Sigmoid colon (tissue), 7 donors: ENCODE measurements around the gene GFRA3. TPM values are rescaled to one million over a fixed set of nuclear protein-coding genes. Genes with fewer than 3 reads are reported as not detected.
A peak's percentile ranks its signal among the peaks of the same experiment; 100 is the strongest.

Source experiments
- DNase-seq: peaks from one replicate; pipeline ENCODE4 v3.0.0-alpha.2; 2019
- H3K27ac ChIP-seq, 4 donors: fragments of 200-600 bp; sonication (generic); one replicate each; pipeline ENCODE4 v1.5.1; 2016 to 2019; ENCODE audit warnings: mild to moderate bottlenecking in 1 of 4
- H3K27me3 ChIP-seq, 3 donors: fragments of 200-600 bp; sonication (generic); one replicate each; pipeline ENCODE4 v1.5.1; 2019; ENCODE audit warnings: mild to moderate bottlenecking in 1 of 3
- H3K36me3 ChIP-seq, 4 donors: fragments of 200-600 bp; sonication (generic); one replicate each; pipeline ENCODE4 v1.5.1; 2016 to 2019
- H3K4me1 ChIP-seq, 4 donors: fragments of 200-600 bp; sonication (generic); one replicate each; pipeline ENCODE4 v1.5.1; 2017 to 2019
- H3K4me3 ChIP-seq, 4 donors: fragments of 200-600 bp; sonication (generic); one replicate each; pipeline ENCODE4 v1.5.1; 2017 to 2019; ENCODE audit warnings: mild to moderate bottlenecking in 2 of 4, moderate library complexity in 1 of 4
- H3K9me3 ChIP-seq, 4 donors: fragments of 200-600 bp in 3 of 4; sonication (generic) in 3 of 4; one replicate each; pipeline versions ENCODE4 v1.5.1 to v1.6.1; 2013 to 2019
- EP300 ChIP-seq, 4 donors: sonication (generic); formaldehyde crosslinking; IDR thresholded peaks; one replicate each; pipeline ENCODE4 v1.6.1; 2017; ENCODE audit warnings: antibody characterized with exemption in 4 of 4
- POLR2A ChIP-seq, 2 donors: fragments of 450-650 bp; IDR thresholded peaks; one replicate each; pipeline ENCODE4 v1.6.1; 2016; ENCODE audit warnings: antibody characterized with exemption in 2 of 2, mild to moderate bottlenecking in 2 of 2, moderate library complexity in 2 of 2
- POLR2AphosphoS5 ChIP-seq, 4 donors: sonication (generic); formaldehyde crosslinking; IDR thresholded peaks; one replicate each; pipeline ENCODE4 v1.6.1; 2017; ENCODE audit warnings: antibody characterized with exemption in 4 of 4
- WGBS, 2 donors: extraction: QIAGEN DNeasy Blood & Tissue Kit; methylation state at CpG; one replicate each; pipeline ENCODE4 v1.1.7; 2013; 5-methylcytosine and 5-hydroxymethylcytosine counted together
- intact Hi-C: fragments of 100-400 bp; cut with DNase I; formaldehyde crosslinking; loops from one replicate; pipeline ENCODE4 v1.15.1; 2023
- polyA plus RNA-seq, 3 donors: library from polyadenylated mRNA; stranded (reverse); fragments of 200-250 nt; gene quantifications; one replicate each; pipeline ENCODE4 v1.2.3, GENCODE V29; 2013
- total RNA-seq, 4 donors: library from RNA; depleted of rRNA; stranded (reverse); fragments of >200 nt; gene quantifications; one replicate each; pipeline ENCODE4 v1.1.0, GENCODE V29; 2016
- TF ChIP-seq, protein P1 (sequence below), 4 experiments: fragments of 450-650 bp in 3 of 4; fragments of 200-600 bp in 1 of 4; IDR thresholded peaks; one replicate each; pipeline ENCODE4 v1.5.1; 2016 to 2019; ENCODE audit warnings: antibody characterized with exemption in 4 of 4, mild to moderate bottlenecking in 3 of 4, moderate library complexity in 2 of 4
- donor health status: healthy with polysubstance abuse.
- donor health status: Bipolar disorder and iron deficiency.
- donor health status: healthy.

The GFRA3 gene
- total and polyA plus RNA-seq, 7 donors: 0.49 to 3.9 (median 0.77) TPM; not detected in 1

- TF ChIP-seq EP300 (IDR thresholded peaks at IDR 0.05) (no peak), POLR2A (IDR thresholded peaks at IDR 0.05) (no peak), POLR2AphosphoS5 (IDR thresholded peaks at IDR 0.05) (no peak)
- TF ChIP-seq, protein P1, sequence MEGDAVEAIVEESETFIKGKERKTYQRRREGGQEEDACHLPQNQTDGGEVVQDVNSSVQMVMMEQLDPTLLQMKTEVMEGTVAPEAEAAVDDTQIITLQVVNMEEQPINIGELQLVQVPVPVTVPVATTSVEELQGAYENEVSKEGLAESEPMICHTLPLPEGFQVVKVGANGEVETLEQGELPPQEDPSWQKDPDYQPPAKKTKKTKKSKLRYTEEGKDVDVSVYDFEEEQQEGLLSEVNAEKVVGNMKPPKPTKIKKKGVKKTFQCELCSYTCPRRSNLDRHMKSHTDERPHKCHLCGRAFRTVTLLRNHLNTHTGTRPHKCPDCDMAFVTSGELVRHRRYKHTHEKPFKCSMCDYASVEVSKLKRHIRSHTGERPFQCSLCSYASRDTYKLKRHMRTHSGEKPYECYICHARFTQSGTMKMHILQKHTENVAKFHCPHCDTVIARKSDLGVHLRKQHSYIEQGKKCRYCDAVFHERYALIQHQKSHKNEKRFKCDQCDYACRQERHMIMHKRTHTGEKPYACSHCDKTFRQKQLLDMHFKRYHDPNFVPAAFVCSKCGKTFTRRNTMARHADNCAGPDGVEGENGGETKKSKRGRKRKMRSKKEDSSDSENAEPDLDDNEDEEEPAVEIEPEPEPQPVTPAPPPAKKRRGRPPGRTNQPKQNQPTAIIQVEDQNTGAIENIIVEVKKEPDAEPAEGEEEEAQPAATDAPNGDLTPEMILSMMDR (IDR thresholded peaks at IDR 0.05): no peak
- no peaks in the 10 kb centered on the region for H3K36me3 ChIP-seq
- no peaks in the 10 kb centered on the region for H3K27me3 ChIP-seq
- no peak overlapping the region for H3K4me3 ChIP-seq
- no peaks in the 10 kb centered on the region for H3K9me3 ChIP-seq
- no peak for DNase-seq
- intact Hi-C loops: no loop called here
- WGBS, 2 donors: 52 to 60% methylated on average over 1 of the region's 1 CpG
- no peak overlapping the region for H3K27ac ChIP-seq
- peaks cover 0 to 14% (median 9%) of the 10 kb centered on the region in 4 donors for H3K4me1 ChIP-seq
Measured at GRCh38 chr5:138245717-138246116, 28.7 kb downstream of the GFRA3 start.

DNA sequence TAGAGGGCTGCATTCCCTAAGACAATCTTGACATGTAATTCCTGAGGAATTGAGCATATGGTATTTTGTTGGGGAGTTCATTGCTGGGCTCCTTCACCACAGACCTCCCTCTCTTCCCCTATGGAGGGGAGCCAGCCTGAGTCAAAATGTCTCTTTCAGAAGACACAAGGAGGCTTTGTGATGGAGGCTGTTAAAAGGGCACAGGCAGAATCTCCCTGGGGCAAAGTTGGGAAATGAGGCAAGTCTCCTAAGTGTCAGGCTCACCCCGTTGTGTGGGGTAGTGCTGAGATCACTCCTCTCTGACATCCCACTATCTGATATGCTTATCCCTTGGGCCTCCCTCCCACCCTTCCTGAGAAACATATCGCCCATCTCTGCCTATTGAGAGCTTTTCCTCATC lies 30.6 kb downstream of the GFRA3 start:
- peaks cover 0 to 14% (median 9%) of the 10 kb centered on the region in 4 donors for H3K4me1 ChIP-seq
- peak; percentile 65 for DNase-seq
- H3K36me3 ChIP-seq: no peaks in the 10 kb centered on the region
- 66 to 69% methylated on average over 2 of the region's 2 CpGs for WGBS, 2 donors
- H3K9me3 ChIP-seq: no peaks in the 10 kb centered on the region
- intact Hi-C loops: no loop called here
- no peak overlapping the region for H3K4me3 ChIP-seq
- peak overlapping the region in 2 of 4 donors; percentile 42 to 50 for H3K27ac ChIP-seq
- TF ChIP-seq, protein P1 (IDR thresholded peaks at IDR 0.05): no peak
- TF ChIP-seq POLR2AphosphoS5 (IDR thresholded peaks at IDR 0.05): no peak
- no peak for TF ChIP-seq EP300 (IDR thresholded peaks at IDR 0.05)
- no peak for TF ChIP-seq POLR2A (IDR thresholded peaks at IDR 0.05)
- peaks cover 0 to 4% (median 0%) of the 10 kb centered on the region in 3 donors for H3K27me3 ChIP-seq

GRCh38 chr5:138241688-138242571 lies 32.5 kb downstream of the GFRA3 start:
- Histone ChIP-seq H3K4me1 (peaks cover 0 to 14% (median 9%) of the 10 kb centered on the region in 4 donors), H3K36me3 (no peaks in the 10 kb centered on the region), H3K27me3 (peaks cover 0 to 4% (median 0%) of the 10 kb centered on the region in 3 donors), H3K27ac (peak overlapping the region; percentile 38 to 47 (median 42)), H3K9me3 (no peaks in the 10 kb centered on the region), H3K4me3 (peak overlapping the region; percentile 30 to 53 (median 46))
- intact Hi-C loops: no loop called here
- peak; percentile 62 for DNase-seq
- WGBS, 2 donors: 4 to 6% methylated on average over 67 of the region's 67 CpGs
- TF ChIP-seq POLR2AphosphoS5 (IDR thresholded peaks at IDR 0.05): no peak
- TF ChIP-seq EP300 (IDR thresholded peaks at IDR 0.05): no peak
- TF ChIP-seq, protein P1 (IDR thresholded peaks at IDR 0.05): no peak
- TF ChIP-seq POLR2A (IDR thresholded peaks at IDR 0.05): no peak

GRCh38 chr5:138240650-138241385 lies 33.6 kb downstream of the GFRA3 start:
- Histone ChIP-seq H3K27ac (no peak overlapping the region), H3K36me3 (no peaks in the 10 kb centered on the region), H3K27me3 (peaks cover 0 to 4% (median 0%) of the 10 kb centered on the region in 3 donors), H3K4me3 (no peak overlapping the region), H3K9me3 (no peaks in the 10 kb centered on the region), H3K4me1 (peaks cover 0 to 14% (median 9%) of the 10 kb centered on the region in 4 donors)
- no peak for DNase-seq
- no peak for TF ChIP-seq POLR2A (IDR thresholded peaks at IDR 0.05)
- TF ChIP-seq EP300 (IDR thresholded peaks at IDR 0.05): no peak
- TF ChIP-seq, protein P1 (IDR thresholded peaks at IDR 0.05): no peak
- no peak for TF ChIP-seq POLR2AphosphoS5 (IDR thresholded peaks at IDR 0.05)
- intact Hi-C loops: no loop called here
- 48 to 59% methylated on average over 3 of the region's 3 CpGs for WGBS, 2 donors
